Stromal cell of bone marrow (primary cell): ENCODE data around the gene DYRK4.
"Not testable (repeated sequence)": the region's sequence is repeated elsewhere in the genome, so short reads cannot be mapped to it uniquely, and the experiment has no call there.

Experiments
- DNase-seq: peaks from one replicate; pipeline ENCODE4 v3.0.0-alpha.2; 2012; ENCODE audit warnings: low read depth

The DYRK4 gene

DNA sequence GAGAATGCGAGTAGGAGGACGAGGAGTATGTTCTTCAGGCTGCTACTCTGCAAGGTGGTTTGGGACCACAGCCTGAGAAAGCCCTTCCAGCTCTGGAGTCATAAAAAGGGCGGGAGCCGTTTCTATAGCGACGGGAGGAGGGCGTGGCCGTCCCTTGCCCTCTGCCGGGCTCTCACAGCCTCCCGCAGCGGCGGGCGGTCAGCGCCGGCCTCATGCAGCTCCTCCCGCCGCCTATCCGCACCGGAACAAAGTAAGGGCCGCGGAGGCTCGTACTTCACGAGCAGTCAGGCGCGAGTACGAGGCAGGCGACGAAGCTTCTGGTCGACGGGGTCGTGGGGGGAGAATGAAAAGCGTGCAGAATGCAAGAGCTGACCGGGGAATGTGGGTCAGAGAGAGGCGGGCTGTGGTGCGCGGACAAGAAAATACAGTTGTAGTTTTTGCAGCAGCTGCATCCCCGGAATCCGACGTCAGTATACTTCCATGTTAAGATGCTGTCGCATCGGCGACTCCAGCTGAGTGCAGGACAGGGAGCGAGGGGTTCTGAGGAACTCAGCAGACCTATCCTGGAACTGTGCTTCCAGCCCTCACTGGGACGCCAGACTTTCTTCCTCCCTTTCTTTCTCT lies at the start of gene DYRK4:
Gene DYRK4, plus strand, starts transcription at position 175 of the 624 bp plus-strand sequence. Its CDS starts 38 bp downstream, at position 213.
- peak; percentile 45 for DNase-seq

DNA sequence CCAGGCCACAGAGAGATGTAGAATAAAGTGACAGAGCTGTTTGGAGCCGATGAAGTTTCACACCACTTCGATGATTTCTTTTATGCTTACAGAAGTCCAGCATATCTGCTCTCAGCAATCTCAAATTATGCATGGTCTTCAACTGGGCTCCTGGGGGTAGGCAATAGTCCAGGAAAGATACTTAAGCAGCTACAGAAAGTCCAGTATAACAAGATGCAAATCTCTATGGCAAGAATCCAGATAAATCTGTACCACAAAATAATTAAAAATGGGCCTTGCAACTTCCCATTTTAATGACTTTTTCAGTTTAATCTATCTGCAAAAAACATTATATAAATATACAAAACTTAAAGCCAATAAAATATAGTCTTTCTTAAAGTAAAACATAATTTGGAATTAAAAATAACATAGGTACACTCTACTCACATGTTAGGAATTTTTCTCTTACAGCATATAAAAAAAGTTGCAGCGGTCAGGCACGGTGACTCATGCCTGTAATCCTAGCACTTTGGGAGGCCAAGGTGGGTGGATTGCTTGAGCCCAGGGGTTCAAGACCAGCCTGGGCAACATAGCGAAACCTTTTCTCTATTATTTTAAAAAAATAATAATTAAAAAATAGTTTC lies 43.8 kb upstream of the DYRK4 start:
- DNase-seq, result no peak

GRCh38 chr12:4523443-4523842 lies 38.6 kb upstream of the DYRK4 start:
- DNase-seq, result not testable (repeated sequence)

GRCh38 chr12:4526923-4527546 lies 35.0 kb upstream of the DYRK4 start:
- DNase-seq, result no peak

GRCh38 chr12:4530160-4530559 lies 31.8 kb upstream of the DYRK4 start:
- no peak for DNase-seq

DNA sequence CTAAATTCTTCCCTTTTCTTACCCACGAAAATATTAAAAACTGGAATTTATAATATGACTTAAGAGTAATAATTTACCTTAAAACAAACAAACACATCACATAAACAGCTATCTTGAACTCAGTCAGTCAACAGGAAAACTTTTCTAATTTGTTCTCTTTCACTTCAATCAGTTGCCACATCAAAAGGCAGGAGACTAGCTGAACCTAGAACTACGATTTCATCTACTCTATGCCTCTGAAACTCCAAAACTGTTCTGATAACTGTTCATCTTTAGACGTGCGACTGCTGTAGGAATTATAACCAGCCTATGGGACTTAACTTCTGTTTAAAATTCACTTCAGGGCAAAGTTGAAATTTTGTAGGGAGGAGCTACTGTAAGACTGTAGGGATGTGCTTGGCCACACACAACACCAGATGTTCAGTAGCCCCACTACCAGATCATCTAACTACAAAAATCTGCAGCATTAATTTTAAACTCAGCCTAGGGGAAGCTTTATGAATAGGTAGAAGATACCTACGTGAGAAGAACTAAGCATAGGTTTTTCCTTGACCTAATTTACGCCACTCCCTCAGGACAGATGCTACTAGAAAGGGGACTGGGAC lies 30.9 kb upstream of the DYRK4 start:
- DNase-seq, result no peak

GRCh38 chr12:4535092-4535491 lies 26.9 kb upstream of the DYRK4 start:
- no peak for DNase-seq

GRCh38 chr12:4535871-4536270 lies 26.1 kb upstream of the DYRK4 start:
- no peak for DNase-seq

- peak; percentile 93 for DNase-seq
Observed at GRCh38 chr12:4538207-4539160, 23.5 kb upstream of the DYRK4 start, which contains the start of gene RAD51AP1. RAD51AP1 (plus strand) TSS chr12:4538890; CDS start chr12:4538940, 50 bp downstream.

DNA sequence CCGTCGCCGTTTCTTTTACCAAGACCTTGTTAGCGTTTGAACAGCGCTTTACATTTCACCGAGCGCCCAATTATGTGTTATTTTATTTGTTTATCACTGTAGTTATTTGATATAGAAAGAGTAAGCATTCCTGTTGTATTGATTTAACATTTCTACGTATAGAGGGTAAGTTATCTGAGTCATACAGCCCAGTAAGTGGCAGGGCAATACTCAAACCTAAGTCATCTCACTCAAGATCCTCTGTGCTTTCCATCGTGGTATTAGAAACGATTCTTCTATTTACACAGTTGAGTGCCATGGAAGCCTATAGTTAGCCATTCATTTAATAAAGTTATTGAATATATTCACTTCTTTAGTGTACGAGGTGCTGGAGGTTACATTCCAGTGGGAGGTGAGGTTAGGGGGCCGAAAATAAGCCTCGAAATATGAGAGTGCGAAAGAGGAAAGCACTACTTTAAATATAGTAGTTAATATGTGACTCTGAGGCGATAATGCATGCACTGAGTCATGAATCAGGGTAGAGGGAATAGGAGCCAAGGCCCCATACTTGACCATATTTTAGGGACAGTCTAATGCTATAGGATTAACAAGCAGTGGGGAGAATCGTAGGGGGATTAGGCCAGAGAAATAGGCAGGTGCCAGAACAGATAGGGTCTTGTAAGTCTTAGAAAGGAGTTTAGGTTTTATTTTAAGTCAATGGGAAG lies 22.7 kb upstream of the DYRK4 start:
- no peak for DNase-seq

GRCh38 chr12:4540170-4540569 lies 21.8 kb upstream of the DYRK4 start:
- DNase-seq, result no peak

DNA sequence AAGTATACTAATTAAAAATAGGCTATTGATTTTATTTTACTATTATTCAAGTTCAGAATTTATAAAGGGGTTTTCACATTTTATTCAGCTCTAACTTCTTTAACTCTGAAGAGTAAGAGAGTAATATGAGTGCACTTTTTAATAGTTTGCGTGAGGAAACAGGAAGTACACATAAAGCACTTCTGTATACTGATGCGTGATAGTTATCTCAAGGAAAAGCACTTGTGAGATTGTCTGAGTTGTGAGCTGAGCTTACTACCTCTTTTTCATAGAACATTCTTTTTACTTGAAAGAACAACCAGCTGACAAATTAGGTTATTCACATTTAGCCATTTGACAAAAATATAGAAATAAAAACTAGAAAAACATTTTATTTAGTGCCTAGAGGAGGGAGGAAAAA lies 21.4 kb upstream of the DYRK4 start:
- DNase-seq, result no peak

DNA sequence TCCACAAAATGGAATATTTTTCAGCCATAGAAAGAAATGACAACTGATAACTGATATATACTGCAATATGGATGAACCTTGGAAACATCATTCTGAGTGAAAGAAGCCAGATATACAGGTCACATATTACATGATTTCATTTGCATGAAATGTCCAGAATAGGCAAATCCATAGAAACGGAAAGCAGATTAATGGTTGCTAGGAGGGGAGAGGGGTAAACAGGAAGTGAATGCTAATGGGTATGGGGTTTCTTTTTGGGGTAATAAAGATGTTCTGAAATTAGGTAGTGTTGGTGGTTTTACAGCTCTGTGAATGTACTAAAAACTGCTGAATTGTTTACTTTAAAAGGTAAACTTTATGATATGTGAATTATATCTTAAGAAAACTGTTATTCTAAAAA lies 16.8 kb upstream of the DYRK4 start:
- DNase-seq, result no peak

DNA sequence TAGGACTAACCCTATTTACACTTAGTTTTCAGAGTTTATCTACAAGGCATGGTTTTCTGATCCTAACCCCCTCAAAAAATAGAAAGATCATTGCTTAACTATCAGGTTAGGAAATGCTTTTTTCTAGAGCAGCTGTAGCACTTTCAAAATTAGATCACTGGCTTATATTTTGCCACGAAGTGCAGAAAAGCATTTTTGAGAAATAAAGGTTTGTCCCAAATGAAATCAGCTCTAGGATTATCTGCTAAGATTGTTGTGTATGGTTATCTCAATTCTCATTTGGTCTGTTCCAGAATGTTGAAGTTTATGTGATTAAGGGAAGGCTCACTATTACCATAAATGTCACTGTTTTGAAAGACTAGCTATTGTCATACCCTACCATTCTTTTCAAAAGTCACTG lies 9.8 kb upstream of the DYRK4 start:
- DNase-seq, result no peak

GRCh38 chr12:4553943-4554342 lies 8.1 kb upstream of the DYRK4 start:
- DNase-seq, result no peak

- DNase-seq, result peak; percentile 38
Observed at GRCh38 chr12:4555804-4556203, 6.2 kb upstream of the DYRK4 start.

DNA sequence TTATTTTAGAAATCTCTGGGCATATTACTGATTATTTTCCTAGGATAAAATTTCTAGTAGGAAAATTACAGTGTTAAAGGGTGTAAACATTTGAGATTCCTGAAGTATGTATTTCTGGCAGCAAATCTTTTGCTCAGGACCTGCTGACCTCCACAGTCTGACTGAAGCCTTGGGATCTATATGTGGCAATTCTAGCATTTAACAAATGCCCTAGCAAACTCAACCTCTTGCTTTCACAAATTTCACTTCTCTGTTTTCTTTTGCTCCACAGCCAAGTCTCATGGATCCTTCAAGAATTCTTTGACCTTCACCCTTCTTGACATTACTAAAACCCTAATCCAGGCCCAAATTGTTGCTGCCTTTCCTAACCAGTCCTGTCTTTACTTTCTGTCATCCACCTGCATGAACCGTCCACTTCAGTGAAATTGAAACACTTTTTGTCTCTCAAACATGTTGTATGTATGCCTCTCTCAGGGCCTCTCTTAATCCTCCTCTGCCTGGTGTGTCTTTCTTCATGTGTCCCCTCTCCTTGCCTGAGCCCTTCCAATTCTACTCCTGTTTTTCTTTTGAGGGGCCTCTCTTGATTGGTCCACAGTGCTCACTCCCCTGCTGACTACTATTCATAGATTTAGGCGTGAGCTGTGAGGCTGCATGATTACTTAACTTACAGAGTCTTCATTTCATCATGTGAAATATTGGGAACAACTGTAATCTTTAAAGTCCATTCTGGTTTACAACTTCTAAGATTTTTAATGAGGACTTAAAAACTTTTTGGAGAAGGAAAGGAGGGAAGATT lies 5.1 kb upstream of the DYRK4 start:
- DNase-seq, result no peak

DNA sequence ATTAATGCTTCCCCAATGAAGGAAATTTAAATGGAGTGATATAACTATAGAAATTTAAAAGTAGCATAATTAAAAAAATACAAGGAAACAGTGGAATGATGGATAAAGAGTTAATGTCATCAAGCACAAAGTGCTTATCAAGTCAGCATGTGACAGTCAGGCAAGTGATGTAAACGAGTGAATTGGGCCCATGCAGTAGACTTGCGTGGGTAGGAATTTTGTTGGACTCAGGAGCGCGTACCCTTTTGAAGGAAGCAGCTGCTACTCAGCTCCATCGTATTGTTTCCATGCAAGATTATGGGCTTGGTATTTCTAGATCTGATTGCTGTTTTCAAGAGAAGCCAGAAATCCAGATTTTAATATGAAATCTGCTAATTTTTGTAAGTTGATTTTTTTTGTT lies 4.4 kb upstream of the DYRK4 start:
- DNase-seq, result no peak

- DNase-seq, result no peak
Observed at GRCh38 chr12:4558171-4558570, 3.8 kb upstream of the DYRK4 start.

DNA sequence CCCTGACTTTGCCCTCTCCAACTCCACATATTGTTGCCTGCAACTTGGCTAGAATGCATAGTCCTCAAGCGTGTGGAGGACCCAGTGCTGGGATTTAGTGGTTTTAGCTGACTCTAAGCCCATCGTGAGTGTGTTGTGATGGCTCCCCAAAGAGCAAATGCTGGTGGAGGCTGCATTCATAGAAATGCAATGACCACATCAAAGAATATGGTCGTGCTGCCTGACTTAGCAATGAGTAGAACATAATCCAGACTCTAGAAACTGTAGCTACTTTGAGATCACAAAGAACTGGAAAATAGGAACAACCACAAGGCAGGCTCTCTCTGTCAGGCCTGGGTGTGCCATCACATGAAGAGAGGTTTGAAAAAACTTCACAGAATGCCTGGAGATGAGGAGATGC lies 1.3 kb downstream of the DYRK4 start:
- no peak for DNase-seq
